Endothelial cell of umbilical vein (primary cell): Measurements from ENCODE around the gene DNAH9. TPM values are rescaled to one million over a fixed set of nuclear protein-coding genes. Genes with fewer than 3 reads are reported as not detected.

Experiments
- BruUV-seq: library from RNA; stranded (reverse); fragments of 400-500 nt; replicated peaks from 2 replicates; lab custom pipeline; 2021; lab: Mats Ljungman, UMichigan
- CTCF ChIA-PET: fragments of 300-600, 350-600 bp; sonication (Branson Sonifier 250); formaldehyde crosslinking; loops from one replicate; lab custom pipeline; 2021; ENCODE audit warnings: antibody characterized with exemption, inconsistent platforms; lab: Charles Lee
- POLR2A ChIA-PET: fragments of 300-600, 350-600 bp; sonication (Branson Sonifier 250); formaldehyde crosslinking; loops from one replicate; lab custom pipeline; 2021; ENCODE audit warnings: antibody characterized with exemption, inconsistent platforms; lab: Charles Lee
- DNase-seq: peaks from one replicate; pipeline ENCODE4 v3.0.0-alpha.2; 2011; ENCODE audit warnings: low read depth, low spot score
- FAIRE-seq: peaks from 2 replicates; lab custom pipeline; 2011; peaks lifted over from hg19 to GRCh38; lab: Jason Lieb, UNC
- H2AFZ ChIP-seq: 2 replicates; pipeline ENCODE4 v1.6.0; 2012; ENCODE audit warnings: low read depth, low read length, control low read depth, inconsistent platforms
- H3K27ac ChIP-seq: 2 replicates; pipeline ENCODE4 v1.5.1; 2011; ENCODE audit warnings: low read depth, mild to moderate bottlenecking, control low read depth, low read length, moderate library complexity; ENCODE audit not compliant: insufficient read depth
- H3K27me3 ChIP-seq, 2 experiments: 2 replicates each; pipeline versions ENCODE4 v1.6.0 to v1.6.1; 2011; ENCODE audit warnings: low read length in 2 of 2, mixed read lengths in 1 of 2; ENCODE audit not compliant: control insufficient read depth in 2 of 2, insufficient read depth in 2 of 2
- H3K36me3 ChIP-seq, 2 experiments: 2 replicates in 1 of 2; 3 replicates in 1 of 2; pipeline ENCODE4 v1.5.1; 2011; ENCODE audit warnings: low read length in 2 of 2, mild to moderate bottlenecking in 1 of 2, moderate library complexity in 1 of 2; ENCODE audit not compliant: control insufficient read depth in 2 of 2, insufficient read depth in 2 of 2; ENCODE audit errors: extremely low read depth in 1 of 2
- H3K4me1 ChIP-seq: 3 replicates; pipeline ENCODE4 v1.5.1; 2011; ENCODE audit warnings: mild to moderate bottlenecking, low read length; ENCODE audit not compliant: control insufficient read depth, insufficient read depth; ENCODE audit errors: extremely low read depth
- H3K4me2 ChIP-seq: 2 replicates; pipeline ENCODE4 v1.6.1; 2011; ENCODE audit warnings: low read length, control low read depth, mixed read lengths; ENCODE audit not compliant: insufficient read depth
- H3K4me3 ChIP-seq, 3 experiments: fragments of 200-600 bp in 1 of 3; sonication (generic), shearing (Covaris generic) in 1 of 3; replicated peaks in 1 of 3; 2 replicates each; pipeline ENCODE4 v1.5.1; 2011 to 2016; ENCODE audit warnings: control low read depth in 3 of 3, low read length in 3 of 3, mild to moderate bottlenecking in 2 of 3, inconsistent platforms in 1 of 3, low read depth in 1 of 3, moderate library complexity in 1 of 3; ENCODE audit not compliant: insufficient read depth in 1 of 3
- H3K79me2 ChIP-seq: 2 replicates; pipeline ENCODE4 v1.6.0; 2012; ENCODE audit warnings: low read length, inconsistent platforms; ENCODE audit not compliant: control insufficient read depth, insufficient read depth
- H3K9ac ChIP-seq: replicated peaks from 2 replicates; pipeline ENCODE3; 2011; ENCODE audit warnings: low read length, control low read depth; ENCODE audit not compliant: insufficient read depth; ENCODE audit errors: extremely low read depth
- H3K9me1 ChIP-seq: replicated peaks from 3 replicates; pipeline ENCODE4 v1.6.0; 2011; ENCODE audit warnings: mild to moderate bottlenecking, low read length; ENCODE audit not compliant: control insufficient read depth, insufficient read depth; ENCODE audit errors: extremely low read depth
- H3K9me3 ChIP-seq: replicated peaks from 2 replicates; pipeline ENCODE4 v1.5.1; 2012; ENCODE audit warnings: low read length, inconsistent platforms; ENCODE audit not compliant: control insufficient read depth, insufficient read depth
- H4K20me1 ChIP-seq: replicated peaks from 2 replicates; pipeline ENCODE3; 2011; ENCODE audit warnings: mild to moderate bottlenecking, low read length; ENCODE audit not compliant: control insufficient read depth, insufficient read depth; ENCODE audit errors: extremely low read depth
- EZH2 ChIP-seq: IDR thresholded peaks from 2 replicates; pipeline ENCODE4 v1.6.1; 2012; ENCODE audit warnings: borderline replicate concordance, low read depth, mild to moderate bottlenecking, moderate library complexity, low read length, inconsistent platforms; ENCODE audit not compliant: severe bottlenecking
- FOS ChIP-seq: IDR thresholded peaks from 2 replicates; pipeline ENCODE4 v1.6.1; 2011; ENCODE audit warnings: mild to moderate bottlenecking, low read length, moderate library complexity, borderline replicate concordance; ENCODE audit not compliant: insufficient read depth
- GATA2 ChIP-seq: IDR thresholded peaks from 2 replicates; pipeline ENCODE4 v1.7.0; 2011; ENCODE audit warnings: low read depth, mild to moderate bottlenecking, moderate library complexity, mixed read lengths, low read length; ENCODE audit not compliant: insufficient read length, insufficient read depth
- JUN ChIP-seq: IDR thresholded peaks from 2 replicates; pipeline ENCODE4 v1.6.1; 2011; ENCODE audit warnings: borderline replicate concordance, low read depth; ENCODE audit not compliant: insufficient read length, insufficient read depth
- MYC ChIP-seq: IDR thresholded peaks from one replicate; pipeline ENCODE4 v1.6.1; 2011; ENCODE audit warnings: mild to moderate bottlenecking, low read depth, low read length
- POLR2A ChIP-seq: IDR thresholded peaks from 2 replicates; pipeline ENCODE4 v1.6.1; 2012; ENCODE audit warnings: low read depth, mild to moderate bottlenecking, control low read depth, low read length
- POLR2AphosphoS5 ChIP-seq: IDR thresholded peaks from 2 replicates; pipeline ENCODE4 v1.6.1; 2012; ENCODE audit warnings: low read depth, mild to moderate bottlenecking, control low read depth, low read length, moderate library complexity; ENCODE audit not compliant: insufficient read depth
- dilution Hi-C: fragments of 300-500 bp; cut with MboI; formaldehyde crosslinking; loops from one replicate; pipeline ENCODE4 v1.15.0; 2019; ENCODE audit warnings: low sequenced_read_pairs; ENCODE audit not compliant: extremely low pct_ligation_motif_present
- intact Hi-C: fragments of 100-400 bp; cut with micrococcal nuclease; formaldehyde crosslinking; loops from one replicate; pipeline ENCODE4 v1.10.0; 2022
- polyA plus RNA-seq, 4 experiments: library from polyadenylated mRNA; depleted of rRNA in 3 of 4; stranded (reverse) in 3 of 4; unstranded in 1 of 4; fragments of >200 nt; gene quantifications; 2 replicates each; pipeline versions ENCODE4 v1.2.1 to v1.2.3, GENCODE V29; 2011 to 2012; ENCODE audit warnings: missing spikeins in 1 of 4
- total RNA-seq: library from RNA; stranded (reverse); gene quantifications from 2 replicates; pipeline ENCODE4 v1.2.3, GENCODE V29; 2021
- TF ChIP-seq, protein P1 (sequence below), 2 donors: IDR thresholded peaks; 1 replicate in 1 of 2; 2 replicates in 1 of 2; pipeline ENCODE4 v1.5.1; 2011; ENCODE audit warnings: low read length in 2 of 2, mild to moderate bottlenecking in 2 of 2, moderate library complexity in 2 of 2, control low read depth in 1 of 2, inconsistent platforms in 1 of 2, low read depth in 1 of 2; ENCODE audit not compliant: insufficient read depth in 1 of 2; ENCODE audit errors: extremely low read depth in 1 of 2
- TF ChIP-seq, protein P2 (sequence below): IDR thresholded peaks from 2 replicates; pipeline ENCODE4 v1.6.1; 2011; ENCODE audit not compliant: insufficient read depth, insufficient read length

The DNAH9 gene
- total and polyA plus RNA-seq, 2 donors (not counting 3 experiments of a cell fraction or from before 2014, with no cell fraction given) = not detected

DNA sequence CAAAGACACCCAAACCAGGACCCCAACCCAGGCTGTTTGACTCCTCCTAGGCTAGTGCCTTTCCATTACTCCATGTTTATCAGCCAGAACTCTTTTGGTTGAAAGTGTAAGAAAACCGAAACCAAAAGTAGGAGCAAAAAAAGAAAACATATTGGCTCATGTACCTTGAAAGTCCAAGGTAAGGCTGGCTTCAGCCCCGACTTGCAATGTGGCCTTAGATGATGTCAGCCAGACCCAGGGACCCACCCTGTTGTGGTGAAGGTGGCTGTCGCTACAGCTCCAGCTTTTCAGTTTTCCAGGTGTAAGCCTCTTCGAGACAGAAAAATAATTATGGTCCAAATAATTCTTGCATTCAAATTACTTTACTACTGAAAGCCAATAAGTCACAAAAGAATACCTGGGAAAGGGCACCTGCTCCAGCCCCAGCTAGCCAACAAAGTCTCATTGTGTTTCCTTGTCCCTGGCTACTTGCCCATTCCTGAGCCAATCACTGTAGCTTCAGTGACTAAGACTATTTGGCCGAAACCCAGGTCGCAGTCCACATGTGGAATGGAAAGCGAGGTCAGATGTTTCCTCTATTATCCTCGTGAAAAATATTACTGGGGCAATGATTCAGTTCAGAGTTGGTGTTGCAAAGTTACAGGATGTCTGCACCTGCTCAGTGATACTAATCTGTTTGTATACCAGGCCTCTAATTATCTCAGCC is 20.7 kb downstream of the DNAH9 start:
- Histone ChIP-seq H3K27ac (no peak overlapping the region), H3K79me2 (no peaks in the 10 kb centered on the region), H3K36me3 (no peaks in the 10 kb centered on the region), H4K20me1 (no peaks in the 10 kb centered on the region), H3K9me1 (no peaks in the 10 kb centered on the region), H3K4me3 (no peak overlapping the region), H3K4me2 (no peak overlapping the region), H3K9me3 (no peaks in the 10 kb centered on the region), H3K9ac (no peak overlapping the region), H3K4me1 (no peaks in the 10 kb centered on the region), H3K27me3 (no peaks in the 10 kb centered on the region), H2AFZ (no peak overlapping the region)
- intact Hi-C loops = no loop called here
- ChIA-PET POLR2A (no interaction called here), CTCF (no interaction called here)
- dilution Hi-C loops = no loop called here
- no TSS peak for BruUV-seq
- DNase-seq (no peak), FAIRE-seq (no peak)
- TF ChIP-seq, protein P1, sequence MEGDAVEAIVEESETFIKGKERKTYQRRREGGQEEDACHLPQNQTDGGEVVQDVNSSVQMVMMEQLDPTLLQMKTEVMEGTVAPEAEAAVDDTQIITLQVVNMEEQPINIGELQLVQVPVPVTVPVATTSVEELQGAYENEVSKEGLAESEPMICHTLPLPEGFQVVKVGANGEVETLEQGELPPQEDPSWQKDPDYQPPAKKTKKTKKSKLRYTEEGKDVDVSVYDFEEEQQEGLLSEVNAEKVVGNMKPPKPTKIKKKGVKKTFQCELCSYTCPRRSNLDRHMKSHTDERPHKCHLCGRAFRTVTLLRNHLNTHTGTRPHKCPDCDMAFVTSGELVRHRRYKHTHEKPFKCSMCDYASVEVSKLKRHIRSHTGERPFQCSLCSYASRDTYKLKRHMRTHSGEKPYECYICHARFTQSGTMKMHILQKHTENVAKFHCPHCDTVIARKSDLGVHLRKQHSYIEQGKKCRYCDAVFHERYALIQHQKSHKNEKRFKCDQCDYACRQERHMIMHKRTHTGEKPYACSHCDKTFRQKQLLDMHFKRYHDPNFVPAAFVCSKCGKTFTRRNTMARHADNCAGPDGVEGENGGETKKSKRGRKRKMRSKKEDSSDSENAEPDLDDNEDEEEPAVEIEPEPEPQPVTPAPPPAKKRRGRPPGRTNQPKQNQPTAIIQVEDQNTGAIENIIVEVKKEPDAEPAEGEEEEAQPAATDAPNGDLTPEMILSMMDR (IDR thresholded peaks at IDR 0.05; ENCODE audit: extremely low read depth in 1 of 2, insufficient read depth in 1 of 2, low read depth in 1 of 2, low read length in 2 of 2) = no peak
- TF ChIP-seq FOS = no peak
- TF ChIP-seq POLR2A = no peak
- TF ChIP-seq MYC = no peak
- no peak for TF ChIP-seq JUN
- no peak for TF ChIP-seq GATA2
- TF ChIP-seq, protein P2, sequence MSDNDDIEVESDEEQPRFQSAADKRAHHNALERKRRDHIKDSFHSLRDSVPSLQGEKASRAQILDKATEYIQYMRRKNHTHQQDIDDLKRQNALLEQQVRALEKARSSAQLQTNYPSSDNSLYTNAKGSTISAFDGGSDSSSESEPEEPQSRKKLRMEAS = no peak
- no peak for TF ChIP-seq POLR2AphosphoS5
- no peak for TF ChIP-seq EZH2
